ENCODE data around the gene FBLN2.

Gene FBLN2

DNA sequence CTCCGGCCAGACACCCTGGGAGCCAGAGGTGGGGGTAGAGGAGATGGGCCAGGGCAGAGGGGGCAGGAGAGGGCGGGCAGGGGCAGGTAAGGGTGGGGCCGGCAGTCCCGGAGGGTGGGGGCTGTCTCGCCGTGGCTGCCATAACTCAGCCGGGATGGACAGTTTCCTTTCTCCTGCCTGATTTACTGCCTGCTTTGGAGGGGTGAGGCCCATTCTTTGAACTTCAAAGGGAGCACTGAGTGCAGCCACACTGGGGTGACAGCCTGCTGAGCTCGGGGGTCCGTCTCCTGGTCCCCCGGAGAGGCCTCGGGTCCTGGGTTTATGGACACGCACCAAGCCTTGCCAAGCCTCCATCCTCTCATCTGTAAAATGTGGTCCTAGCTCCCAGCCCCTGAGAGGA is 135.4 kb downstream of the FBLN2 start:
- TF ChIP-seq, protein P1, sequence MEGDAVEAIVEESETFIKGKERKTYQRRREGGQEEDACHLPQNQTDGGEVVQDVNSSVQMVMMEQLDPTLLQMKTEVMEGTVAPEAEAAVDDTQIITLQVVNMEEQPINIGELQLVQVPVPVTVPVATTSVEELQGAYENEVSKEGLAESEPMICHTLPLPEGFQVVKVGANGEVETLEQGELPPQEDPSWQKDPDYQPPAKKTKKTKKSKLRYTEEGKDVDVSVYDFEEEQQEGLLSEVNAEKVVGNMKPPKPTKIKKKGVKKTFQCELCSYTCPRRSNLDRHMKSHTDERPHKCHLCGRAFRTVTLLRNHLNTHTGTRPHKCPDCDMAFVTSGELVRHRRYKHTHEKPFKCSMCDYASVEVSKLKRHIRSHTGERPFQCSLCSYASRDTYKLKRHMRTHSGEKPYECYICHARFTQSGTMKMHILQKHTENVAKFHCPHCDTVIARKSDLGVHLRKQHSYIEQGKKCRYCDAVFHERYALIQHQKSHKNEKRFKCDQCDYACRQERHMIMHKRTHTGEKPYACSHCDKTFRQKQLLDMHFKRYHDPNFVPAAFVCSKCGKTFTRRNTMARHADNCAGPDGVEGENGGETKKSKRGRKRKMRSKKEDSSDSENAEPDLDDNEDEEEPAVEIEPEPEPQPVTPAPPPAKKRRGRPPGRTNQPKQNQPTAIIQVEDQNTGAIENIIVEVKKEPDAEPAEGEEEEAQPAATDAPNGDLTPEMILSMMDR (IDR thresholded peaks at IDR 0.05): no peak
- TF ChIP-seq ZFX (IDR thresholded peaks at IDR 0.05; ENCODE audit: borderline replicate concordance): no peak
- no peak overlapping the region for H3K27ac ChIP-seq

DNA sequence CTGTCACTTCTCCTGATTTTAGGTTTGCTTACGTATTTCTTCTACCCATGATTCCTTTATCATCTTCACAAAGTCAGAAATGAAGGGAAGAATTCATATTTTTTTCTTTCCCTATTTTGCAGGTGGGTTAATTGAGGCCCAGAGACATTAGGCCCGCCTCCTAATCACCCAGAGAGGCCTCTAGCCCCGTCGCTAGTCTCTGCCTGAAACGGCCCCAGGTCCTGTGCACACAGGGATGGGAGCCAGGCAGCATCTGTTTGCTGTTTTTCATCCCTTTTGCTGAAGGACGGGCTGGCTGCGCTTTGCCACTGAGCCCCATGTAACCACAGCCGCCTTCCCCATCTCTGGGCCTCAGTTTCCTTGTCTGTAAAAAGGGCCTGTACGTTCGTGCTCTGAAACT is 135.9 kb downstream of the FBLN2 start:
- TF ChIP-seq, protein P1 (IDR thresholded peaks at IDR 0.05): no peak
- no peak for TF ChIP-seq ZFX (IDR thresholded peaks at IDR 0.05; ENCODE audit: borderline replicate concordance)
- H3K27ac ChIP-seq: no peak overlapping the region

DNA sequence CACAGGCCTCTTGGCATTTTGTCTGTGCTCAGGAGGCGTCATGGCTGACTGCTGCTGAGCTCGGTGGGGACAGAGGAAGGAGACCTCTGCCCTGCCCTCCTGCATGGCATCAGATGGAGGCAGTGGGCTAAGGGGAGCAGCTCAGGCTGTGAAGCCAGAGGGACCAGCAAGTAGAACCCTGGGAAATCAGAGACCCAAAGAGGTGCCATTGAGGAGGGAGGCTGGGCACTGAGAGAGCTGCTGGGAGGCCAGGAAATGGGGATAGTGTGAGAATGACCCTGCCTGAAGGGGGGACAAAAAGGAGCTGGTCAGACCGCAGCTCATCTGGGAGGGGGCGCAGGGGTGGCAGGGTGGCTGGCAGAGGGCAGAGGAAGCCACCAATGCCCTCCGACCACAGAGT is 136.8 kb downstream of the FBLN2 start:
- H3K27ac ChIP-seq: no peak overlapping the region
- no peak for TF ChIP-seq ZFX (IDR thresholded peaks at IDR 0.05; ENCODE audit: borderline replicate concordance)
- TF ChIP-seq, protein P1 (IDR thresholded peaks at IDR 0.05): no peak

DNA sequence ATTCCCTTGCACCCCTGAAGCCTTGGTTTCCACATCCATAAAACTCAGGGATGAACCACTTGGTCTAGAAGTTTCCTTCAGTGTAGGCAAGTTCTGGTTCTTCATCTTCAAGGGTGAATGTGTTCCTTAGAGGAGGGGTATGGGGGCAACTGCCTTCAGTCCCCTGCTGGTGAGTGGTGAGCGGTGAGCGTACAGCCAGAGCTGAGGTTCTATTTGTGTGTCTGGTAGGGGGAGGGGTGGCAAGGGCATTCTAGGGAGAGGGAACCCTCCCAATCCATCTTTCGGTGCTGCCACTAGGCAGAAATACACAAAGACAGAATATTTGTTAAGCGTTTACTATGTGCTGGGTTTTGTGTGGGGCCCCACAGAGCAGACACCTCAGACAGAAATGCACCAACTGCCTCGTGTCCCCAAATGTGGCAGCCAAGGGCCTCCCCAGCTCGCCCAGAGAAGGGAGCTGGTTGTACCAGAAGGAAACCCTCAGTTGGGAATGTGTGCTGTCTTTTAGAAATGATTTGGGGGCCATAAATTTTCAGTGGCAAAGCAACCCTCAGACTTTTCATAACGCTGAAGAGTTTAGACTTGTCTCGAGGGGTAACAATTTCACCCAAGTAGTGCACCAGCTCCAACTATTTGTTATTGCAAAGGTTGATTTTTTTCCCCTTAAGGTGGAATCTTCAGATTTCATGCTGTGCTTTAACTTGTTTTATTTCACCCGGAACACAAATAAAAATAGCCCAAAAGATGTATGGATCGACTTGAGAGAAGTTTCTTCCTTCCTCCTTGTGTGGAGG is 137.6 kb downstream of the FBLN2 start:
- TF ChIP-seq ZFX (IDR thresholded peaks at IDR 0.05; ENCODE audit: borderline replicate concordance): no peak
- TF ChIP-seq, protein P1 (IDR thresholded peaks at IDR 0.05): no peak
- no peak overlapping the region for H3K27ac ChIP-seq

DNA sequence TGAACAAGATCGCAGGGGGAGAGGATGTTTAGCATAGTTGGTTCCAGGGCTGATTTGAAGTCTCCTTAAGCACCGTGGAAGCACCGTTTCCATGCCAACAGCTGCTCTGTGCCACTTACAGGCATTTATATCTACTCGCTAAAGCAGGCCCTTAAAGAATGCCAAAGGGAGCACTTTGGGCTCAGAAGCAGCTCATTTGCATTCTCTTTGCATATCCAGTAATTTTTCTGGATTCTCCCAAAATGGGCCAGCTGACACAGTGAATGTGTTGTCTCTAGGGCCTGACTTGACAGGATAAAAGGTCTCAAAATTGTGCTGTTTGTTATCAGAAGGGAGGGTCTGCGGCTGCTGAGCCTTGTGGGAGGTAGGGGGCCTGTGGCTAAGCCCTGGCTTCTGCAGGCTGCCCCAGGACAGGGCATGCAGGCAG is 138.6 kb downstream of the FBLN2 start:
- no peak for TF ChIP-seq ZFX (IDR thresholded peaks at IDR 0.05; ENCODE audit: borderline replicate concordance)
- TF ChIP-seq, protein P1 (IDR thresholded peaks at IDR 0.05): no peak
- no peak overlapping the region for H3K27ac ChIP-seq

All from 22Rv1 (cell line).